MCF 10A (cell line): ENCODE data around the gene PEX14. TPM values are rescaled to one million over a fixed set of nuclear protein-coding genes. Genes with fewer than 3 reads are reported as not detected.
A peak's percentile ranks its signal among the peaks of the same experiment; 100 is the strongest.

ENCODE experiments used
- BruUV-seq: library from RNA; stranded (reverse); fragments of 400-500 nt; replicated peaks from 2 replicates; lab custom pipeline; 2021; lab: Mats Ljungman, UMichigan
- CTCF ChIA-PET: fragments of 300-600 bp; sonication (Branson Sonifier 250); formaldehyde crosslinking; extraction: SDS; loops from one replicate; lab custom pipeline; 2021; ENCODE audit warnings: antibody characterized with exemption, inconsistent platforms; lab: Yijun Ruan, JAX
- POLR2A ChIA-PET: fragments of 300-600, 350-650 bp; sonication (Branson Sonifier 250); formaldehyde crosslinking; extraction: SDS; loops from one replicate; lab custom pipeline; 2020; ENCODE audit warnings: antibody characterized with exemption, inconsistent platforms; lab: Yijun Ruan, JAX
- DNase-seq: peaks from one replicate; pipeline ENCODE4 v3.0.0-alpha.2; 2018; ENCODE audit not compliant: unreplicated experiment
- H3K27ac Mint-ChIP-seq: one replicate; pipeline ENCODE4 v1.8.0; 2022; ENCODE audit warnings: mild to moderate bottlenecking, low read depth, mixed read lengths; ENCODE audit not compliant: unreplicated experiment
- H3K27me3 Mint-ChIP-seq: one replicate; pipeline ENCODE4 v1.8.0; 2022; ENCODE audit warnings: mixed read lengths; ENCODE audit not compliant: insufficient read depth, unreplicated experiment
- H3K36me3 Mint-ChIP-seq: one replicate; pipeline ENCODE4 v1.8.0; 2022; ENCODE audit warnings: mild to moderate bottlenecking, moderate library complexity, mixed read lengths; ENCODE audit not compliant: insufficient read depth, unreplicated experiment
- H3K4me1 Mint-ChIP-seq: one replicate; pipeline ENCODE4 v1.8.0; 2022; ENCODE audit warnings: mixed read lengths; ENCODE audit not compliant: insufficient read depth, unreplicated experiment
- H3K4me3 Mint-ChIP-seq: one replicate; pipeline ENCODE4 v1.8.0; 2022; ENCODE audit warnings: mild to moderate bottlenecking, moderate library complexity, mixed read lengths; ENCODE audit not compliant: unreplicated experiment
- H3K9me3 Mint-ChIP-seq: one replicate; pipeline ENCODE4 v1.8.0; 2022; ENCODE audit warnings: mixed read lengths; ENCODE audit not compliant: unreplicated experiment
- CTCF ChIP-seq: fragments of 200-600 bp; IDR thresholded peaks from one replicate; pipeline ENCODE4 v1.8.0; 2022; ENCODE audit warnings: antibody characterized with exemption, mild to moderate bottlenecking; ENCODE audit not compliant: unreplicated experiment
- intact Hi-C: fragments of 100-400 bp; cut with micrococcal nuclease; formaldehyde crosslinking; loops from 2 replicates; pipeline ENCODE4 v1.14.1; 2022
- total RNA-seq: library from RNA; stranded (reverse); gene quantifications from 2 replicates; pipeline ENCODE4 v1.2.3, GENCODE V29; 2022

Gene PEX14
- total RNA-seq, 1 experiment from 2014 or later = 22.2 TPM

GRCh38 chr1:10530281-10530740 is 55.6 kb downstream of the PEX14 start:
- POLR2A ChIA-PET = interaction anchor here (0.7 to 3.5 kb wide), 7 partner anchors 25 to 1105 kb away, joined by 3 to 14 read pairs (median 7); no protein-coding TSS in a partner anchor
- Mint-ChIP-seq H3K4me1 (peaks cover 32% of the 10 kb centered on the region), H3K36me3 (no peaks in the 10 kb centered on the region), H3K4me3 (peak overlapping the region; percentile 44), H3K9me3 (no peaks in the 10 kb centered on the region), H3K27ac (peak overlapping the region; percentile 37), H3K27me3 (no peaks in the 10 kb centered on the region)
- BruUV-seq = no TSS peak
- intact Hi-C loops = loop anchor here (1.0 to 5.0 kb wide), 5 partner anchors 104 to 380 kb away; partner anchors contain the start of gene CASZ1
- TF ChIP-seq CTCF = peak; percentile 89
- CTCF ChIA-PET = interaction anchor here (0.6 to 2.7 kb wide), 9 partner anchors 10 to 548 kb away, joined by 3 to 11 read pairs (median 3); no protein-coding TSS in a partner anchor
- DNase-seq = peak; percentile 74

GRCh38 chr1:10530756-10531495 is 56.2 kb downstream of the PEX14 start:
- BruUV-seq = no TSS peak
- no peak for TF ChIP-seq CTCF
- intact Hi-C loops = loop anchor here (1.0 to 5.0 kb wide), 5 partner anchors 104 to 379 kb away; partner anchors contain the start of gene CASZ1
- CTCF ChIA-PET = interaction anchor here (0.6 to 2.7 kb wide), 9 partner anchors 10 to 538 kb away, joined by 3 to 11 read pairs (median 3); no protein-coding TSS in a partner anchor
- DNase-seq = peak; percentile 6
- POLR2A ChIA-PET = interaction anchor here (0.7 to 3.5 kb wide), 5 partner anchors 10 to 274 kb away, joined by 3 to 14 read pairs (median 7); no protein-coding TSS in a partner anchor
- Mint-ChIP-seq H3K36me3 (no peaks in the 10 kb centered on the region), H3K27ac (peak overlapping the region; percentile 37), H3K4me1 (peaks cover 32% of the 10 kb centered on the region), H3K27me3 (no peaks in the 10 kb centered on the region), H3K9me3 (no peaks in the 10 kb centered on the region), H3K4me3 (peak overlapping the region; percentile 44)

GRCh38 chr1:10532362-10532761 is 57.6 kb downstream of the PEX14 start:
- no peak for TF ChIP-seq CTCF
- Mint-ChIP-seq H3K36me3 (peaks cover 6% of the 10 kb centered on the region), H3K27ac (no peak overlapping the region), H3K4me3 (no peak overlapping the region), H3K4me1 (peaks cover 32% of the 10 kb centered on the region), H3K9me3 (no peaks in the 10 kb centered on the region), H3K27me3 (no peaks in the 10 kb centered on the region)
- intact Hi-C loops = loop anchor here (5.0 kb wide), 2 partner anchors 160 to 265 kb away; partner anchors contain the start of gene CASZ1
- ChIA-PET CTCF (interaction anchor here (0.6 to 1.0 kb wide), 2 partner anchors 12 to 409 kb away, joined by 3 to 7 read pairs; no protein-coding TSS in a partner anchor), POLR2A (interaction anchor here (0.8 kb wide), 1 partner anchor 15 kb away, joined by 3 read pairs; no protein-coding TSS in a partner anchor)
- DNase-seq = no peak
- BruUV-seq = no TSS peak

- H3K27ac Mint-ChIP-seq = no peak overlapping the region
- H3K9me3 Mint-ChIP-seq = no peaks in the 10 kb centered on the region
- BruUV-seq = no TSS peak
- intact Hi-C loops = loop anchor here (5.0 kb wide), 2 partner anchors 158 to 263 kb away; partner anchors contain the start of gene CASZ1
- H3K36me3 Mint-ChIP-seq = peaks cover 18% of the 10 kb centered on the region
- ChIA-PET CTCF (interaction anchor here (0.6 to 0.7 kb wide), 2 partner anchors 20 to 326 kb away, joined by 4 to 5 read pairs; no protein-coding TSS in a partner anchor), POLR2A (interaction anchor here (0.7 to 1.4 kb wide), 2 partner anchors 26 to 77 kb away, joined by 3 read pairs; no protein-coding TSS in a partner anchor)
- H3K4me3 Mint-ChIP-seq = no peak overlapping the region
- H3K27me3 Mint-ChIP-seq = no peaks in the 10 kb centered on the region
- peaks cover 17% of the 10 kb centered on the region for H3K4me1 Mint-ChIP-seq
- DNase-seq = no peak
- no peak for TF ChIP-seq CTCF
Measured at GRCh38 chr1:10534519-10534918, 59.8 kb downstream of the PEX14 start.
